Esophagus muscularis mucosa (tissue), 3 donors: ENCODE results near the gene HTR1E.

ENCODE experiments used
- CTCF ChIP-seq, 3 experiments: fragments of 200-600 bp in 2 of 3; fragments of 450-650 bp in 1 of 3; sonication (generic) in 2 of 3; IDR thresholded peaks; one replicate each; pipeline ENCODE4 v1.5.1; 2017 to 2019; ENCODE audit warnings: antibody characterized with exemption in 3 of 3, mild to moderate bottlenecking in 2 of 3, moderate library complexity in 1 of 3
- POLR2A ChIP-seq: fragments of 450-650 bp; IDR thresholded peaks from one replicate; pipeline ENCODE4 v1.6.1; 2017; ENCODE audit warnings: antibody characterized with exemption, moderate library complexity, mild to moderate bottlenecking, low read depth

GRCh38 chr6:86963352-86963751 lies 26.0 kb downstream of the HTR1E start:
- TF ChIP-seq CTCF (IDR thresholded peaks at IDR 0.05), result no peak
- TF ChIP-seq POLR2A, result no peak
